Skeletal muscle tissue (tissue), 4 donors: ENCODE data around the gene ABCC4. TPM values are rescaled to one million over a fixed set of nuclear protein-coding genes. Genes with fewer than 3 reads are reported as not detected.

Source experiments
- H3K27ac ChIP-seq: one replicate; pipeline ENCODE4 v1.7.0; 2013; ENCODE audit warnings: mild to moderate bottlenecking, low read depth, low read length, inconsistent platforms
- H3K27me3 ChIP-seq, 3 donors: one replicate each; pipeline ENCODE4 v1.7.0; 2013; ENCODE audit warnings: low read length in 3 of 3; ENCODE audit not compliant: control insufficient read depth in 3 of 3, insufficient read depth in 3 of 3
- H3K36me3 ChIP-seq, 3 donors: one replicate each; pipeline ENCODE4 v1.7.0; 2013; ENCODE audit warnings: low read length in 3 of 3; ENCODE audit not compliant: control insufficient read depth in 3 of 3, insufficient read depth in 3 of 3
- H3K4me1 ChIP-seq, 3 donors: one replicate each; pipeline ENCODE4 v1.7.0; 2013; ENCODE audit warnings: low read length in 3 of 3, mild to moderate bottlenecking in 3 of 3; ENCODE audit not compliant: control insufficient read depth in 3 of 3, insufficient read depth in 3 of 3
- H3K4me3 ChIP-seq, 3 donors: one replicate each; pipeline ENCODE4 v1.7.0; 2013; ENCODE audit warnings: low read length in 3 of 3
- H3K9ac ChIP-seq, 3 donors: one replicate each; pipeline ENCODE4 v1.7.0; 2013; ENCODE audit warnings: low read length in 3 of 3, mild to moderate bottlenecking in 3 of 3, moderate library complexity in 2 of 3, low read depth in 1 of 3
- H3K9me3 ChIP-seq, 3 donors: one replicate each; pipeline ENCODE4 v1.7.0; 2013; ENCODE audit warnings: low read length in 3 of 3; ENCODE audit not compliant: control insufficient read depth in 3 of 3
- total RNA-seq: library from RNA; depleted of rRNA; stranded (reverse); fragments of >200 nt; gene quantifications from one replicate; pipeline ENCODE4 v1.2.3, GENCODE V29; 2014
- donor health status: Osteomylitis.

The ABCC4 gene
- total RNA-seq, 1 donor from 2014 or later, result 5.2 TPM

- no peak overlapping the region for H3K9ac ChIP-seq
- peaks cover 2 to 7% (median 5%) of the 10 kb centered on the region in 3 donors for H3K36me3 ChIP-seq
- H3K27me3 ChIP-seq, result no peaks in the 10 kb centered on the region
- no peaks in the 10 kb centered on the region for H3K9me3 ChIP-seq
- H3K27ac ChIP-seq, result no peak overlapping the region
- H3K4me1 ChIP-seq, result peaks cover 1 to 5% (median 4%) of the 10 kb centered on the region in 3 donors
- H3K4me3 ChIP-seq, result no peak overlapping the region
Observed at GRCh38 chr13:95250961-95251360, 50.3 kb downstream of the ABCC4 start.

GRCh38 chr13:95248953-95249352 lies 52.3 kb downstream of the ABCC4 start:
- no peaks in the 10 kb centered on the region for H3K27me3 ChIP-seq
- H3K36me3 ChIP-seq, result peaks cover 4 to 12% (median 5%) of the 10 kb centered on the region in 3 donors
- no peak overlapping the region for H3K27ac ChIP-seq
- peaks cover 0 to 3% (median 0%) of the 10 kb centered on the region in 3 donors for H3K4me1 ChIP-seq
- H3K9ac ChIP-seq, result no peak overlapping the region
- no peak overlapping the region for H3K4me3 ChIP-seq
- H3K9me3 ChIP-seq, result no peaks in the 10 kb centered on the region

GRCh38 chr13:95247852-95248251 lies 53.4 kb downstream of the ABCC4 start:
- Histone ChIP-seq H3K9me3 (no peaks in the 10 kb centered on the region), H3K27me3 (no peaks in the 10 kb centered on the region), H3K4me1 (peaks cover 0 to 3% (median 0%) of the 10 kb centered on the region in 3 donors), H3K27ac (no peak overlapping the region), H3K4me3 (no peak overlapping the region), H3K36me3 (peaks cover 4 to 14% (median 5%) of the 10 kb centered on the region in 3 donors), H3K9ac (no peak overlapping the region)

GRCh38 chr13:95247171-95247570 lies 54.1 kb downstream of the ABCC4 start:
- no peak overlapping the region for H3K9ac ChIP-seq
- H3K4me3 ChIP-seq, result no peak overlapping the region
- no peaks in the 10 kb centered on the region for H3K27me3 ChIP-seq
- peaks cover 0 to 3% (median 0%) of the 10 kb centered on the region in 3 donors for H3K4me1 ChIP-seq
- peaks cover 4 to 14% (median 5%) of the 10 kb centered on the region in 3 donors for H3K36me3 ChIP-seq
- no peak overlapping the region for H3K27ac ChIP-seq
- no peaks in the 10 kb centered on the region for H3K9me3 ChIP-seq

- Histone ChIP-seq H3K4me3 (no peak overlapping the region), H3K4me1 (peaks cover 0 to 3% (median 0%) of the 10 kb centered on the region in 3 donors), H3K27me3 (no peaks in the 10 kb centered on the region), H3K27ac (no peak overlapping the region), H3K36me3 (peaks cover 4 to 14% (median 5%) of the 10 kb centered on the region in 3 donors), H3K9ac (no peak overlapping the region), H3K9me3 (no peaks in the 10 kb centered on the region)
Observed at GRCh38 chr13:95246292-95247082, 54.8 kb downstream of the ABCC4 start.

GRCh38 chr13:95245071-95245470 lies 56.2 kb downstream of the ABCC4 start:
- Histone ChIP-seq H3K4me3 (no peak overlapping the region), H3K27me3 (no peaks in the 10 kb centered on the region), H3K4me1 (peaks cover 0 to 3% (median 0%) of the 10 kb centered on the region in 3 donors), H3K36me3 (peaks cover 4 to 14% (median 5%) of the 10 kb centered on the region in 3 donors), H3K9me3 (no peaks in the 10 kb centered on the region), H3K9ac (no peak overlapping the region), H3K27ac (no peak overlapping the region)

- no peaks in the 10 kb centered on the region for H3K27me3 ChIP-seq
- H3K9ac ChIP-seq, result no peak overlapping the region
- peaks cover 4 to 14% (median 5%) of the 10 kb centered on the region in 3 donors for H3K36me3 ChIP-seq
- no peak overlapping the region for H3K27ac ChIP-seq
- H3K9me3 ChIP-seq, result no peaks in the 10 kb centered on the region
- no peak overlapping the region for H3K4me3 ChIP-seq
- peaks cover 0 to 3% (median 0%) of the 10 kb centered on the region in 3 donors for H3K4me1 ChIP-seq
Observed at GRCh38 chr13:95243207-95243606, 58.0 kb downstream of the ABCC4 start.

- Histone ChIP-seq H3K27ac (no peak overlapping the region), H3K9ac (no peak overlapping the region), H3K27me3 (no peaks in the 10 kb centered on the region), H3K4me1 (peaks cover 0 to 3% (median 0%) of the 10 kb centered on the region in 3 donors), H3K9me3 (no peaks in the 10 kb centered on the region), H3K36me3 (peaks cover 0 to 8% (median 4%) of the 10 kb centered on the region in 3 donors), H3K4me3 (no peak overlapping the region)
Observed at GRCh38 chr13:95241321-95241720, 59.9 kb downstream of the ABCC4 start.

GRCh38 chr13:95239283-95239682 lies 62.0 kb downstream of the ABCC4 start:
- Histone ChIP-seq H3K4me1 (no peaks in the 10 kb centered on the region), H3K9ac (no peak overlapping the region), H3K27ac (no peak overlapping the region)

GRCh38 chr13:95237310-95237870 lies 63.9 kb downstream of the ABCC4 start:
- H3K9ac ChIP-seq, result no peak overlapping the region
- no peaks in the 10 kb centered on the region for H3K36me3 ChIP-seq
- H3K27me3 ChIP-seq, result no peaks in the 10 kb centered on the region
- no peak overlapping the region for H3K27ac ChIP-seq
- no peaks in the 10 kb centered on the region for H3K4me1 ChIP-seq
- no peaks in the 10 kb centered on the region for H3K9me3 ChIP-seq
- no peak overlapping the region for H3K4me3 ChIP-seq

More at GRCh38 chr13:95239283-95239682, 62.0 kb downstream of the ABCC4 start:
- Histone ChIP-seq H3K4me3 (no peak overlapping the region), H3K27me3 (no peaks in the 10 kb centered on the region), H3K36me3 (peaks cover 0 to 2% (median 0%) of the 10 kb centered on the region in 3 donors), H3K9me3 (no peaks in the 10 kb centered on the region)
